GM18498 (cell line): Measurements from ENCODE around the gene MRPL10.

ENCODE experiments used
- ATAC-seq: cut with Tn5 transposase; IDR thresholded peaks from one replicate; pipeline ENCODE4 v1.9.1; 2021; ENCODE audit warnings: mild to moderate bottlenecking, moderate library complexity; ENCODE audit not compliant: unreplicated experiment

MRPL10 gene

GRCh38 chr17:47860386-47860785 lies 29.0 kb upstream of the MRPL10 start:
- ATAC-seq, result no peak

GRCh38 chr17:47857551-47858455 lies 26.5 kb upstream of the MRPL10 start:
- no peak for ATAC-seq

GRCh38 chr17:47856830-47857229 lies 25.5 kb upstream of the MRPL10 start:
- no peak for ATAC-seq

DNA sequence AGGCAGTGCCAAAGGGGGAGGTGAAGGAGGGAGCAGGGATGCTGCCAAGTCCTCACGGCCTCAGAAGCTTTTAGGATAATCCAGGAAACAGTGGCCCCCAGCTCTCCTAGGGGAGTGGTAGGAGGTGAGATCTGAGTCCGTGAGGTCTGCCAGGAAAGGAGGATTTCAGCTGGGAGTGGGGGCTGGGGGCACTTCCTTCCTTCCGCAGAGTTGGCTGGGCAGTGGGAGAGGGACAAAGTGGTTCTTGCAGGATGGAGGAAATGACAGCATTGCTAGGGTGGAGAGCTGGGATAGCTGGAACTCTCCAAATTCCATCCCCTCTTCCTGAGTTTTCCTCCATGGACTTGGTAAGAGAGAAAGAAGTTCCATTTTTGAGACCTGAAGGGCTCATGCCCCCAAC lies 24.4 kb upstream of the MRPL10 start:
- no peak for ATAC-seq

DNA sequence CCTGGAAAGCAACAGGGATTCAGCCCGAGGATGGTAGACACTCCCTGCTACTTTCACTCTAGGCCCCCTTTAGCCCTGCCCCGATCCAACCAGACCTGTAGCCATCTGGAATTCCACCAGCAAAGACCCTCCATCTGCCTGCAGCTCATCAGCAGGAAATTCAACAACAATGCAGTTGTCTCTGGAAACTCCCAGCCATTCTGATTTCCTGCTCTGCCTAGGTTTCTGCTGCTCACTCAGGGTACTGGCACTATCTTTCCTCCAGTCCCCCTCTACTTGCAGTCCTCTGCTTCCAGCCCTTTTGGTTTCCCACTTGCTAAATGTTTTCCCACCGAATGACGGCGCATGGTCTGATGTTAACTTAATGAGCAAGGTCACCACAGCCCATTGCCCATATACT lies 22.3 kb upstream of the MRPL10 start:
- ATAC-seq, result no peak

DNA sequence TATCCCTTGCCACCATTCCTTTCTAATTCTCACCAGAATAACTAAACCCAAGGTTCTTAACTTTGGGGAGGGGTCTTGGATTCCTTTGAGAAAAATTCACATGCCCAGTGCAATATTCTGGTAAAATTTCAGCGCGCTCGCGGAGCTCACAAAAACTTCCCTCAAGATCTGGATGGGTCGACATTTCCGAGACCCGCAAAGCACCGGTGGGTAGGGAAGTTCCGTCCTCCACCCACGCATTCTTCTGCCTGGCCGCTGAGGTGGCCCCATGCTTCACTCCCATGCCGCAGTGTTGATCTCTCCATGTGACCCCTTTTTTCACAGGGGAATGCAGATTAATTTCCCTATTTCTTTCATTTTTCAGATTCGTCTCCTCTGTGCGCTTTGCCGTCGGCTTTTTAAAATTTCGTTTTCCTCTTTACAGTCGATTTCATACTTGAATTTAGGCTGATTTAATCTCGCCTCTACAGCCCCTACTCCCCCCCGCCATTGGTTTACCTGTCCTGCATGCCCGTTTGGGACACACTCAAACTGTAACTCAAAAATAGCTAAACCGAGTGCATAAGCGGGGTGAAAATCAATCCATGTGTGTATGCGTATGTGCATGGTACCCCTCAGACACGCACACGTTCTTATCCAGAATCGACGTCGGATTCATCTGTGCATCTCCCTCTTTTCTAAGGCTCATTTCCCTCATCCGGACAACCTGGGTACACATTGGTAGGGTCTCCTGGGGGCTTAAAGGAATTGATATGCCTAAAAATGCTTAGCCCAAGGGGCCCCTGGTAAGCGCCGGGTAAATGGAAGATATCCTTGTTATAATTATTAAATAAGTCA lies 21.0 kb upstream of the MRPL10 start:
- ATAC-seq, result no peak

- no peak for ATAC-seq
These were observed 20.4 kb upstream of the MRPL10 start for GRCh38 chr17:47851764-47852112.

GRCh38 chr17:47850692-47851573 lies 19.6 kb upstream of the MRPL10 start, which contains the start of gene SP6:
Gene SP6 (minus strand): TSS chr17:47851163. CDS start chr17:47848429, 2,734 bp downstream.
- no peak for ATAC-seq

DNA sequence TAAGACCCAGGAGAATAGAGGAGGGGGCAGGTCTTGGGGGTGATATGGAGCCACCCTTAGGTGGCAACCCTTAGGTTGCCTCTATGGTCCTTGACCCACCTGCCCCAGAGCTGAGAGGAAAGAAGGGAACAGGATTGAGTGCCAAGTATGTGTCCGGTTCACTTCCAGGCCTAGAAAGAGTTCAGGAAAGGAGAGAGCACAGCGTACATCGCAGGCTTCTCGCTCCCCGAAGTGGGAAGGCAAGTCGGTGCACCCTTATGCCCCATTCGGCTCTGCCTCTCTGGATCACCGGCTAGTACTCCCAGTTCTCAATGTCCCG lies 19.0 kb upstream of the MRPL10 start:
- no peak for ATAC-seq

GRCh38 chr17:47848198-47848513 lies 16.8 kb upstream of the MRPL10 start:
- no peak for ATAC-seq

GRCh38 chr17:47847341-47848197 lies 16.2 kb upstream of the MRPL10 start:
- no peak for ATAC-seq

- no peak for ATAC-seq
These were observed 15.5 kb upstream of the MRPL10 start for GRCh38 chr17:47846716-47847340.

DNA sequence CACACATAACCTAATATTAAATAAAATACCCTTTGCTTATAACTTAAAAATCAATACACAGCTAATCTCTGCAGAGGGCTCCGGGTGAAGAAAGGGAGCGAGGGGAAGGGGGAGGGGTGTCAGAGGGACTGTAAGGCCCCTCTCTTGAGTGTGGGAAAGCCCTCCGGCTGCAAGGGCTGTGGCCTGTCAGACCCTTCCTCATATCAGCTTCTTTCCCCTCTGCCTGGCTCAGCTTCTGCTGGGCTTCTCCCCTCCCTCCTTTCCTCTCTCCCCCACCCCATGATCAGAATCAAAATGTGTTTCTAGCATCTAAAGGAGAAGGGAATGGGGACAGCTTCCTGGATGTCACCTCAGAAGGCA lies 14.4 kb upstream of the MRPL10 start:
- no peak for ATAC-seq

- no peak for ATAC-seq
These were observed 13.7 kb upstream of the MRPL10 start for GRCh38 chr17:47844814-47845715.

DNA sequence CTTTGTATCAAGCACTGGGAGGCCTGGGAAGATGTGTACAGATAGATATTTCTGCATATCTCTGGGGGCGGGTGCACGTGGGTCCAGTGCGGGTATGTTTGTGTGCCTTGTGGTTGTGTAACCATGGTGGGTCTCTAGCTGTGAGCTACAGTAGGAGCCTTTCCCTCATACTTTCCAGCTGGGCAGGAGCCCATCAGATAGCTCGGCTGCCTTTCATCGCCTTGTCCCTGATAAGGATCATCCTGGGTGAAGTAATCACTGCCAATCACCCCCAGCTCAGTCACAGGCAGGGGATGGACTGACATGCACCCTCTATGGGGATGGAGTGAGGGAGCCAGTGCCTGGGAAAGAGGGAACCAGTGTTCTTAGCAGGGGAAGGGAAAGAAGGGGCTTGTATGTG lies 12.9 kb upstream of the MRPL10 start:
- ATAC-seq, result no peak

DNA sequence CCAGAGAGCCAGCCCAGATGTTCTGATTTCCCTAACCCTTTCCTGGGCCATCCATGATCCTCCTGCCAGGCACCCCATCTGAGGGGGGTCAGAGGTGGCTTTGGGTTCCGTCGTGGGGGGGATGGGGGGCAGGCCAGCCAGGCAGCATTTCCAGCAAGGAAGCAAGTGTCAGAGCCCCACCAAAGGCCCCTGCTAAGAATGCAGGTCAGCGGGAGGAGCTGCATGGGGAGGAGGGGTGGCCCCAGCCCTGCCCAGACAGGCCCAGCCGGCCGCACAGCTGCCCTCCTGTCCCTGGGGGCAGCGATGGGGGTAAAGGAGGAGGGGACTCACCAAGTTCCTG lies 12.0 kb upstream of the MRPL10 start:
- no peak for ATAC-seq

DNA sequence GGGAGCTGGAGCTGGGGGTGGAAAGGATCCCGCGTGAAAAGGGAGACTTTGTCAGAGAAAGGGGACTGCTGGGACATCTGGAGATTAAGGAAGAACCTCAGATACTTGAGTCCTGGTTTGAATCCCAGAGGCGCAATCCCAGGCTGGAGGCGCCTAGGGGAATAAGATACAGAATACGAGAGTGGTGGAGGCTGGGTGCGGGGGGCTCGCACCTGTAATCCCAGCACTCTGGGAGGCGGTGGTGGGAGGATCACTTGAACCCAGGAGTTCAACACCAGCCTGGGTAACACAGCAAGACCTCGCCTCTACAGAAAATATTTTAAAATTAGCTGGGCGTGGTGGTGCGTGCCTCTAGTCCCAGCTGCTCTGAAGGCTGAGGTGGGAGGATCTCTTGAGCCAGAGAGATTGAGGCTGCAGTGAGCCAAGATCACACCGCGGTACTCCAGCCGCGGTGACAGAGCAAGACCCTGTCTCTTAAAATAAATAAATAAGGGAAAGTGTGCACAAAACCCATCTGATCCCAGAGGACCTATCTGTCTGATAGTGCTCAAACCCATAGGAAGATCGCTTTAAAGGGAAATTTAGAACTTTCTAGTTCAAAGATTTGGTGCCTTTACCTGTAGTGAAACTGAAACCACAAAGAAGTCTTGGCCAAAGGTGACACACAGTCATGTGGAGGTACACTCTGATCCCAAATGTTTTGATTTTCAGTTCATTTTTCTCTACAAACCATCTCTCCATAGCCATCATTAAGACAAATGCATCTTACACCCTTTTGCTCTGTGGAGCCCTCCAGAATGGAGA lies 10.3 kb upstream of the MRPL10 start:
- ATAC-seq, result no peak

GRCh38 chr17:47840742-47841487 lies 9.6 kb upstream of the MRPL10 start, which contains the start of gene SCRN2:
Gene SCRN2 (minus strand): TSS chr17:47841273. CDS start chr17:47840843, 430 bp downstream.
- peak; percentile 76 for ATAC-seq
